GM04503 (cell line): ENCODE data around the gene LYPD5.

Experiments used
- DNase-seq: peaks from one replicate; pipeline ENCODE4 v3.0.0-alpha.2; 2012; ENCODE audit warnings: low read depth

LYPD5 gene

DNA sequence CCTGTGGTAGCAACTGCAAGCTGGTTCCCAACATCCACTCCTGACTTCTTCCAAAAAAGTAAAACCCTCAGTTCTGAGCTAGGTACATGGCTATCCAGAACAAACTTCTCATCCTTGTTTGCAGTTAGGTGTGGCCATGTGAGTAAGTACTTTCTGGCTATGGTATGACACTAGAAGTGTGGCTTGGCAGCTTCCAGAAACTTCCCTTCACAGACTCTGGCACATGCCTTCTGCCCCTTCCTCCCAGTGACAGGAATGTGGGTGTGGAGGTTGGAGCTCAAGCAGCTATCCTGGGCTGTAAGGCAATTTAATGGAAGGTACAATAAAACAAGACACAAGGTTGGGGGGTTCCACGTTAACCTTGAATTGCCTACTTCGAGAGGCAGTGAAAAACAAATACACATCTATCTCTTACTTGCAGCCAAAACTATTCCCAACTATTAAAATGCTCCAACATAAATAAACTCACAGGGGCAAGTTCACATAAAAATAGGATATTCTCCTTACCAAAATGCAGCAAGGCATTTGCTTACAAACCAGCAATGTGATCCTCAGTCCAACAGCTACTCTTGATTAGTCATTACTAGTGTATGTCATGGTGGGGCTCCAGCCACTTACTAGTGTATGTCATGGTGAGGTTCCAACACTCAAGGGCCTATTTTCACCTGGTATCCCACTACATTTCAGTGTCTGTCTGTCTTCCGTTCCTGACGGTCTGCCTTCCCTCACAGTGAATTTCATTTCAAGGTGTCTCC, 50.6 kb downstream of the LYPD5 start:
- no peak for DNase-seq

GRCh38 chr19:43749898-43750297, 52.3 kb downstream of the LYPD5 start:
- no peak for DNase-seq

DNA sequence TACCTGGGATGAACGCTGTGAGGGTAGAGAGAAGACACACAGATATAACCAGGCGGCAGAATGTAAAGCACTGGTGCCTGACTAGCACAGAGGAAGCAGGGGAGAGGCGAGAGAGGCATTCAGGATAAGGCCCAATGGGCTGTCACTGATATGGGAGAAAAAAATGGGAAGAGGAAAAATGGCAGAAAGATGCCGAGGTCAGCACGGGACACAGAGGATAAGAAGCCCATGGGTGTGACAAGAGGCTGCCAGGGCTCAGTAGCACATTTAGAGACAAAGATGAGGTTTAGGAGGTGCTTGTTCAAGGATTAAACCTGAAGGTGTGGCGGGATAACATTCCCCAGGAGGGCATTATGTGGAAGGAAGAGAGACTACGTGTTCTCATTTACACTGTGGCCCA, 53.1 kb downstream of the LYPD5 start:
- no peak for DNase-seq

DNA sequence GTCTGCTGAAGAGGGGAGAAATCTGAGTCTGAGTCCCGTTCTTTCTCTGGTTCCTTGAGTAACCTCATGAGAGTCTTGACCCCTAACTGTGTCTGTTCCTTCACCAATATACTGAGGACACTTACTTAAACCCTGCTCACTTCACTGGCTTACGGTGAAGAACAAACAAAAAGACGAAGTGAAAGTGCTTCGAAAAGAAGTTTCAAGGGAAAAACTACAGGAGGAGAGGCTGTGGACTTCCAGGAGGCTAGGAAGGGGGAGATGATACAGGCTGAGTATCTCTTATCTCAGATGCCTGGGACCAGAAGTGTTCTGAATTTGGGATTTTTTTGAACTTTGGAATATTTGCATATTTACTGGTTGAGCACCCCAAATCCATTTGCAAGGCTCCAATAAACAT, 53.6 kb downstream of the LYPD5 start:
- DNase-seq: no peak

- no peak for DNase-seq
Measured at GRCh38 chr19:43748205-43748594, 54.0 kb downstream of the LYPD5 start.

DNA sequence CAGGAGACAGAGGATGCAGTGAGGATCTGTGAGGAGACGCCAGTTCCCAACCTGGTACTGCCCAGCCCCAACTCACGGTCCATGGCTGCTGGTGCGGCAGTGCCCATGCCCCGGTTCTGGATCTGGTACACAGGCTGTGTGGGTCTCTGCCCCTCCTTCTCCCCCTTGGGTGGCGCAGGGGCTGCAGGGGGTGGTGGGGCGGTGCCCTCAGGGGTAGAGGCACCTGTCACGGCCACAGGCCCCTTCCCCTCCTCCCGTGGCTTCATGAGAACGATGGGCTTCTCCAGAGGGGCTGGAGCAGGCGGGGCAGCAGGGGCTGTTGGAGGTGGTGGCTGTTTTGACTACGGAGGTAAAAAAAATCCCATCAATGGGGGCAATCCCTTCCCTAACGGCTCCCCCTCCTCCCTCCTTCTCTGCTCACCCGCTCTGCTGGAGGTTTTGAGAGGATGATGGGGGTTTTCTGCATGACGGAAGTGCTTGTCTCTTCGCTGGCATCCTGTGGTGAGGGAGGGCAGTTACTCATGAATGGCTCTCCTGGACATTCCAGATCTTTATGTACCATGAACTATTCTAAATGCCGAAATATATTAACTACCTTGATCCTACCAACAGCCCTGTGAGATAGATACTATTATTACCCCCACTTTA, 54.6 kb downstream of the LYPD5 start:
- no peak for DNase-seq
